H9 (cell line): ENCODE measurements around the gene CNN3. TPM values are rescaled to one million over a fixed set of nuclear protein-coding genes. Genes with fewer than 3 reads are reported as not detected.
A peak's percentile ranks its signal among the peaks of the same experiment; 100 is the strongest.

ENCODE experiments used
- DNase-seq: peaks from one replicate; pipeline ENCODE4 v3.0.0-alpha.2; 2017
- H2AFZ ChIP-seq: one replicate; pipeline ENCODE4 v1.6.1; 2013; ENCODE audit warnings: mild to moderate bottlenecking, low read length, control low read depth, moderate library complexity
- H2AK5ac ChIP-seq: 2 replicates; pipeline ENCODE4 v1.6.1; 2013; ENCODE audit warnings: low read length, control low read depth, mixed read lengths; ENCODE audit not compliant: insufficient read length
- H2BK120ac ChIP-seq: one replicate; pipeline ENCODE4 v1.6.1; 2013; ENCODE audit warnings: low read depth, mild to moderate bottlenecking, low read length, control low read depth, inconsistent platforms; ENCODE audit not compliant: poor library complexity, severe bottlenecking
- H2BK12ac ChIP-seq: 2 replicates; pipeline ENCODE4 v1.6.1; 2013; ENCODE audit warnings: low read length, control low read depth, mixed read lengths, low read depth; ENCODE audit not compliant: insufficient read length
- H2BK15ac ChIP-seq: 2 replicates; pipeline ENCODE4 v1.6.1; 2013; ENCODE audit warnings: low read depth, low read length, control low read depth
- H2BK20ac ChIP-seq: one replicate; pipeline ENCODE4 v1.6.1; 2013; ENCODE audit warnings: low read depth, mild to moderate bottlenecking, low read length, control low read depth, inconsistent platforms; ENCODE audit not compliant: poor library complexity, severe bottlenecking
- H2BK5ac ChIP-seq: 2 replicates; pipeline ENCODE4 v1.6.1; 2013; ENCODE audit warnings: low read length, control low read depth, mixed read lengths; ENCODE audit not compliant: insufficient read length
- H3K14ac ChIP-seq: 2 replicates; pipeline ENCODE4 v1.6.1; 2013; ENCODE audit warnings: low read length, control low read depth; ENCODE audit not compliant: insufficient read depth
- H3K18ac ChIP-seq: 2 replicates; pipeline ENCODE4 v1.6.1; 2013; ENCODE audit warnings: low read depth, mild to moderate bottlenecking, mixed read lengths, low read length, control low read depth; ENCODE audit not compliant: insufficient read length
- H3K23ac ChIP-seq: 2 replicates; pipeline ENCODE4 v1.6.1; 2013; ENCODE audit warnings: low read length, control low read depth, mixed read lengths, low read depth; ENCODE audit not compliant: insufficient read length
- H3K23me2 ChIP-seq: 2 replicates; pipeline ENCODE4 v1.6.1; 2013; ENCODE audit warnings: low read depth, mild to moderate bottlenecking, mixed read lengths, low read length, control low read depth; ENCODE audit not compliant: insufficient read length, poor library complexity, severe bottlenecking
- H3K27ac ChIP-seq: 2 replicates; pipeline ENCODE4 v1.5.1; 2013; ENCODE audit warnings: low read length, control low read depth, mixed read lengths, low read depth; ENCODE audit not compliant: insufficient read length
- H3K27me3 ChIP-seq: 2 replicates; pipeline ENCODE4 v1.6.1; 2013; ENCODE audit warnings: low read length, control low read depth, inconsistent platforms; ENCODE audit not compliant: insufficient read depth
- H3K4ac ChIP-seq: 2 replicates; pipeline ENCODE4 v1.6.1; 2013; ENCODE audit warnings: low read depth, mild to moderate bottlenecking, control low read depth, inconsistent platforms, low read length, moderate library complexity
- H3K4me1 ChIP-seq: 2 replicates; pipeline ENCODE4 v1.6.1; 2013; ENCODE audit warnings: low read length, control low read depth, inconsistent platforms; ENCODE audit not compliant: insufficient read depth
- H3K4me2 ChIP-seq: 2 replicates; pipeline ENCODE4 v1.6.1; 2013; ENCODE audit warnings: low read length, control low read depth, mixed read lengths; ENCODE audit not compliant: insufficient read length, insufficient read depth
- H3K56ac ChIP-seq: 2 replicates; pipeline ENCODE4 v1.6.1; 2013; ENCODE audit warnings: low read depth, mild to moderate bottlenecking, mixed read lengths, low read length, control low read depth; ENCODE audit not compliant: insufficient read length
- H3K79me1 ChIP-seq: 2 replicates; pipeline ENCODE4 v1.6.1; 2013; ENCODE audit warnings: low read depth, mild to moderate bottlenecking, moderate library complexity, low read length, control low read depth, inconsistent platforms; ENCODE audit not compliant: insufficient read depth, poor library complexity, severe bottlenecking
- H3K79me2 ChIP-seq: 2 replicates; pipeline ENCODE4 v1.6.1; 2013; ENCODE audit warnings: low read length, control low read depth, inconsistent platforms; ENCODE audit not compliant: insufficient read depth
- H3K9ac ChIP-seq: 2 replicates; pipeline ENCODE4 v1.6.1; 2013; ENCODE audit warnings: low read length, control low read depth, mixed read lengths; ENCODE audit not compliant: insufficient read length; ENCODE audit errors: extremely low read depth
- H3K9me3 ChIP-seq: one replicate; pipeline ENCODE4 v1.6.1; 2013; ENCODE audit warnings: low read depth, low read length, inconsistent platforms; ENCODE audit not compliant: control insufficient read depth
- H3T11ph ChIP-seq: one replicate; pipeline ENCODE4 v1.6.1; 2013; ENCODE audit warnings: mild to moderate bottlenecking, low read length, control low read depth, inconsistent platforms
- H4K20me1 ChIP-seq: one replicate; pipeline ENCODE4 v1.6.1; 2013; ENCODE audit not compliant: control insufficient read depth, insufficient read length, insufficient read depth
- H4K5ac ChIP-seq: 2 replicates; pipeline ENCODE4 v1.6.1; 2013; ENCODE audit warnings: low read depth, mild to moderate bottlenecking, mixed read lengths, low read length, control low read depth; ENCODE audit not compliant: insufficient read length
- H4K8ac ChIP-seq: replicated peaks from 2 replicates; pipeline ENCODE4 v1.6.1; 2013; ENCODE audit warnings: low read length, control low read depth, mixed read lengths, low read depth; ENCODE audit not compliant: insufficient read length
- H4K91ac ChIP-seq: 2 replicates; pipeline ENCODE4 v1.6.1; 2013; ENCODE audit warnings: low read depth, mild to moderate bottlenecking, moderate library complexity, mixed read lengths, low read length, control low read depth; ENCODE audit not compliant: insufficient read length
- H3K27ac Mint-ChIP-seq, 3 experiments: 2 replicates in 2 of 3; 3 replicates in 1 of 3; pipeline ENCODE4 v1.8.0; 2020 to 2021; ENCODE audit warnings: mixed read lengths in 3 of 3, mild to moderate bottlenecking in 1 of 3, moderate library complexity in 1 of 3
- H3K27me3 Mint-ChIP-seq: 2 replicates; pipeline ENCODE4 v1.8.0; 2021; ENCODE audit warnings: low read depth, mild to moderate bottlenecking, moderate library complexity, mixed read lengths
- H3K36me3 Mint-ChIP-seq, 3 experiments: 2 replicates in 2 of 3; 3 replicates in 1 of 3; pipeline ENCODE4 v1.8.0; 2020 to 2021; ENCODE audit warnings: low read depth in 3 of 3, mixed read lengths in 3 of 3; ENCODE audit not compliant: insufficient read depth in 1 of 3
- H3K4me1 Mint-ChIP-seq, 2 experiments: 2 replicates each; pipeline ENCODE4 v1.8.0; 2020; ENCODE audit warnings: mixed read lengths in 2 of 2
- H3K4me3 Mint-ChIP-seq, 2 experiments: 2 replicates in 1 of 2; 3 replicates in 1 of 2; pipeline ENCODE4 v1.8.0; 2020 to 2021; ENCODE audit warnings: mild to moderate bottlenecking in 2 of 2, mixed read lengths in 2 of 2, moderate library complexity in 1 of 2
- H3K9me3 Mint-ChIP-seq, 2 experiments: 2 replicates in 1 of 2; 3 replicates in 1 of 2; pipeline ENCODE4 v1.8.0; 2020; ENCODE audit warnings: mild to moderate bottlenecking in 2 of 2, mixed read lengths in 2 of 2, moderate library complexity in 1 of 2
- CTCF ChIP-seq: fragments of 200-600 bp; sonication (generic); conservative IDR thresholded peaks from 3 replicates; pipeline ENCODE4 v1.8.0; 2021; ENCODE audit warnings: antibody characterized with exemption, mild to moderate bottlenecking
- WGBS: extraction: QIAGEN DNeasy Blood & Tissue Kit; methylation state at CpG from one replicate; pipeline ENCODE4 v1.1.7; 2013; ENCODE audit warnings: missing lambda C conversion rate, low lambda C conversion rate, mixed read lengths; ENCODE audit not compliant: insufficient read length; ENCODE audit errors: extremely low coverage; 5-methylcytosine and 5-hydroxymethylcytosine counted together
- total RNA-seq: library from RNA; stranded (reverse); gene quantifications from 2 replicates; pipeline ENCODE4 v1.2.1, GENCODE V29; 2021

The CNN3 gene
- total RNA-seq, 1 experiment from 2014 or later: 279 TPM

- Histone ChIP-seq H4K8ac (no peak overlapping the region), H2BK12ac (no peak overlapping the region), H3K23ac (no peak overlapping the region), H2AK5ac (no peak overlapping the region), H3K14ac (no peak overlapping the region), H2BK20ac (no peak overlapping the region), H2AFZ (no peak overlapping the region), H3K9ac (no peak overlapping the region), H3K27me3 (no peaks in the 10 kb centered on the region), H3K23me2 (no peaks in the 10 kb centered on the region), H4K5ac (no peak overlapping the region), H3K4ac (no peak overlapping the region), H3K4me2 (no peak overlapping the region), H4K91ac (no peak overlapping the region), H3T11ph (no peak overlapping the region), H2BK120ac (no peak overlapping the region), H2BK5ac (no peak overlapping the region), H3K79me1 (peaks cover 10% of the 10 kb centered on the region), H3K79me2 (peaks cover 25% of the 10 kb centered on the region; the same call in 1 of the 2 replicates), H4K20me1 (no peaks in the 10 kb centered on the region), H3K18ac (no peak overlapping the region), H3K4me1 (peaks cover 2% of the 10 kb centered on the region), H3K9me3 (no peaks in the 10 kb centered on the region), H2BK15ac (no peak overlapping the region), H3K27ac (no peak overlapping the region), H3K56ac (no peak overlapping the region)
- peaks cover 19 to 60% (median 59%) of the 10 kb centered on the region in 3 experiments for H3K36me3 Mint-ChIP-seq
- WGBS: no CpG with 5 or more reads among the region's 7 CpGs
- H3K4me1 Mint-ChIP-seq: peaks cover 20% of the 10 kb centered on the region in 2 experiments
- no peak for DNase-seq
- H3K9me3 Mint-ChIP-seq: no peaks in the 10 kb centered on the region
- H3K27me3 Mint-ChIP-seq: no peaks in the 10 kb centered on the region
- peak overlapping the region in 2 of 3 experiments; percentile 46 to 50; a peak in 5 of 7 replicates for H3K27ac Mint-ChIP-seq
- no peak for TF ChIP-seq CTCF
- no peak overlapping the region for H3K4me3 Mint-ChIP-seq
These were observed 23.5 kb downstream of the CNN3 start for GRCh38 chr1:94903280-94904009.
